CD14-positive monocyte (primary cell): ENCODE results near the gene PFDN4. TPM values are rescaled to one million over a fixed set of nuclear protein-coding genes. Genes with fewer than 3 reads are reported as not detected.

Source experiments
- DNase-seq, 3 donors: peaks; one replicate each; pipeline ENCODE4 v3.0.0-alpha.2; 2011 to 2022
- H2AFZ ChIP-seq: 2 replicates; pipeline ENCODE4 v1.6.0; 2012; ENCODE audit warnings: mild to moderate bottlenecking, low read depth, low read length, inconsistent platforms; ENCODE audit not compliant: insufficient read depth, poor library complexity, severe bottlenecking
- H3K27ac ChIP-seq, 2 donors: 1 replicate in 1 of 2; 2 replicates in 1 of 2; pipeline ENCODE4 v1.5.1; 2012 to 2013; ENCODE audit warnings: low read length in 2 of 2, control low read depth in 1 of 2, inconsistent platforms in 1 of 2, low read depth in 1 of 2, mild to moderate bottlenecking in 1 of 2
- H3K27me3 ChIP-seq, 2 donors: one replicate each; pipeline versions ENCODE4 v1.6.0 to v1.6.1; 2011 to 2013; ENCODE audit warnings: low read length in 2 of 2; ENCODE audit not compliant: control insufficient read depth in 2 of 2, insufficient read depth in 2 of 2
- H3K36me3 ChIP-seq, 2 donors: replicated peaks in 1 of 2; 1 replicate in 1 of 2; 2 replicates in 1 of 2; pipeline versions ENCODE4 v1.5.1 to v1.6.1; 2012 to 2013; ENCODE audit warnings: low read length in 2 of 2, control low read depth in 1 of 2, inconsistent platforms in 1 of 2, mild to moderate bottlenecking in 1 of 2; ENCODE audit not compliant: insufficient read depth in 2 of 2, control insufficient read depth in 1 of 2
- H3K4me1 ChIP-seq, 2 donors: 1 replicate in 1 of 2; 2 replicates in 1 of 2; pipeline versions ENCODE4 v1.5.1 to v1.6.1; 2012 to 2013; ENCODE audit warnings: low read length in 2 of 2, control low read depth in 1 of 2, inconsistent platforms in 1 of 2, mild to moderate bottlenecking in 1 of 2, moderate library complexity in 1 of 2; ENCODE audit not compliant: insufficient read depth in 2 of 2, control insufficient read depth in 1 of 2
- H3K4me2 ChIP-seq: replicated peaks from 2 replicates; pipeline ENCODE3; 2012; ENCODE audit warnings: low read length, moderate library complexity, mild to moderate bottlenecking; ENCODE audit not compliant: poor library complexity, severe bottlenecking; ENCODE audit errors: extremely low read depth
- H3K4me3 ChIP-seq, 3 experiments: fragments of 200-600 bp in 1 of 3; sonication (generic) in 1 of 3; replicated peaks in 1 of 3; 1 replicate in 2 of 3; 2 replicates in 1 of 3; pipeline ENCODE4 v1.5.1; 2011 to 2013; ENCODE audit warnings: low read length in 3 of 3, mild to moderate bottlenecking in 3 of 3, control low read depth in 2 of 3, low read depth in 2 of 3, inconsistent platforms in 1 of 3, moderate library complexity in 1 of 3
- H3K79me2 ChIP-seq: 2 replicates; pipeline ENCODE4 v1.6.0; 2012; ENCODE audit warnings: mild to moderate bottlenecking, control low read depth, inconsistent platforms, low read length, moderate library complexity; ENCODE audit not compliant: insufficient read depth
- H3K9ac ChIP-seq: 2 replicates; pipeline ENCODE4 v1.6.0; 2017; ENCODE audit warnings: low read length, mild to moderate bottlenecking; ENCODE audit not compliant: insufficient read depth, poor library complexity, severe bottlenecking
- H3K9me3 ChIP-seq, 2 donors: replicated peaks in 1 of 2; 1 replicate in 1 of 2; 2 replicates in 1 of 2; pipeline versions ENCODE4 v1.5.1 to v1.6.1; 2012 to 2013; ENCODE audit warnings: low read length in 2 of 2, control low read depth in 1 of 2; ENCODE audit not compliant: control insufficient read depth in 1 of 2, insufficient read depth in 1 of 2
- H4K20me1 ChIP-seq: 2 replicates; pipeline ENCODE4 v1.6.0; 2012; ENCODE audit warnings: mild to moderate bottlenecking, low read length, control low read depth, moderate library complexity; ENCODE audit not compliant: insufficient read depth
- H3K27ac Mint-ChIP-seq, 7 donors: one replicate each; pipeline ENCODE4 v1.8.0; 2020; ENCODE audit warnings: mild to moderate bottlenecking in 7 of 7, mixed read lengths in 7 of 7, moderate library complexity in 6 of 7, inconsistent platforms in 2 of 7
- H3K27me3 Mint-ChIP-seq, 3 donors: one replicate each; pipeline ENCODE4 v1.8.0; 2021 to 2022; ENCODE audit warnings: low read depth in 3 of 3, mild to moderate bottlenecking in 3 of 3, mixed read lengths in 3 of 3, moderate library complexity in 3 of 3, inconsistent platforms in 1 of 3
- H3K36me3 Mint-ChIP-seq, 2 donors: one replicate each; pipeline ENCODE4 v1.8.0; 2020; ENCODE audit warnings: mixed read lengths in 2 of 2, inconsistent platforms in 1 of 2, mild to moderate bottlenecking in 1 of 2
- H3K4me1 Mint-ChIP-seq: one replicate; pipeline ENCODE4 v1.8.0; 2020; ENCODE audit warnings: mild to moderate bottlenecking, mixed read lengths
- H3K4me3 Mint-ChIP-seq, 2 donors: one replicate each; pipeline ENCODE4 v1.8.0; 2020; ENCODE audit warnings: mild to moderate bottlenecking in 2 of 2, mixed read lengths in 2 of 2, moderate library complexity in 1 of 2
- H3K9me3 Mint-ChIP-seq, 7 donors: one replicate each; pipeline ENCODE4 v1.8.0; 2020 to 2022; ENCODE audit warnings: mixed read lengths in 7 of 7, mild to moderate bottlenecking in 6 of 7, moderate library complexity in 6 of 7, inconsistent platforms in 2 of 7
- CTCF ChIP-seq: fragments of 200-600 bp; IDR thresholded peaks from one replicate; pipeline ENCODE4 v1.8.0; 2022; ENCODE audit warnings: antibody characterized with exemption, mild to moderate bottlenecking
- WGBS: methylation state at CpG from one replicate; pipeline ENCODE4 v1.1.5; 2013; ENCODE audit warnings: missing lambda C conversion rate; ENCODE audit not compliant: insufficient coverage; 5-methylcytosine and 5-hydroxymethylcytosine counted together
- intact Hi-C, 2 donors: fragments of 100-400 bp; cut with micrococcal nuclease; formaldehyde crosslinking; loops; one replicate each; pipeline versions ENCODE4 v1.15.0 to v1.15.1; 2023
- polyA plus RNA-seq, 3 donors: library from polyadenylated mRNA; depleted of rRNA in 1 of 3; unstranded in 2 of 3; stranded (reverse) in 1 of 3; fragments of 300-500 nt in 2 of 3; fragments of >200 nt in 1 of 3; fragmentation: Illumina TruSeq in 2 of 3; gene quantifications; 1 replicate in 2 of 3; 2 replicates in 1 of 3; pipeline ENCODE4 v1.2.3, GENCODE V29; 2012 to 2021

The PFDN4 gene
- polyA plus RNA-seq, 3 donors, result 12.6 to 49.0 (median 32.1) TPM

GRCh38 chr20:54197621-54198604 is 10.0 kb upstream of the PFDN4 start:
- Mint-ChIP-seq H3K27ac (no peak overlapping the region), H3K27me3 (peaks cover 0 to 3% (median 0%) of the 10 kb centered on the region in 3 donors)
- 60% methylated on average over 3 of the region's 13 CpGs for WGBS

More at GRCh38 chr20:54197621-54198604, 10.0 kb upstream of the PFDN4 start:
- no peak for TF ChIP-seq CTCF
- Mint-ChIP-seq H3K36me3 (no peaks in the 10 kb centered on the region), H3K4me3 (no peak overlapping the region), H3K9me3 (no peaks in the 10 kb centered on the region), H3K4me1 (peaks cover 10% of the 10 kb centered on the region)
- intact Hi-C loops, result loop anchor here in 1 of 2 donors (2.0 kb wide), 1 partner anchor 101 kb away; no protein-coding TSS in a partner anchor
- Histone ChIP-seq H3K9ac (no peak overlapping the region), H3K27ac (no peak overlapping the region), H3K27me3 (no peaks in the 10 kb centered on the region), H2AFZ (no peak overlapping the region), H3K4me1 (peaks cover 8 to 9% of the 10 kb centered on the region in 2 donors), H3K79me2 (no peaks in the 10 kb centered on the region), H3K4me3 (no peak overlapping the region), H4K20me1 (no peaks in the 10 kb centered on the region), H3K9me3 (no peaks in the 10 kb centered on the region), H3K4me2 (no peak overlapping the region), H3K36me3 (no peaks in the 10 kb centered on the region)
- no peak for DNase-seq
